ENCODE measurements around the gene PRR14L. TPM values are rescaled to one million over a fixed set of nuclear protein-coding genes. Genes with fewer than 3 reads are reported as not detected.
"Not testable (repeated sequence)": the region's sequence is repeated elsewhere in the genome, so short reads cannot be mapped to it uniquely, and the experiment has no call there.

The PRR14L gene
- total and polyA plus RNA-seq, 2 experiments from 2014 or later = 7.6 to 15.2 TPM

DNA sequence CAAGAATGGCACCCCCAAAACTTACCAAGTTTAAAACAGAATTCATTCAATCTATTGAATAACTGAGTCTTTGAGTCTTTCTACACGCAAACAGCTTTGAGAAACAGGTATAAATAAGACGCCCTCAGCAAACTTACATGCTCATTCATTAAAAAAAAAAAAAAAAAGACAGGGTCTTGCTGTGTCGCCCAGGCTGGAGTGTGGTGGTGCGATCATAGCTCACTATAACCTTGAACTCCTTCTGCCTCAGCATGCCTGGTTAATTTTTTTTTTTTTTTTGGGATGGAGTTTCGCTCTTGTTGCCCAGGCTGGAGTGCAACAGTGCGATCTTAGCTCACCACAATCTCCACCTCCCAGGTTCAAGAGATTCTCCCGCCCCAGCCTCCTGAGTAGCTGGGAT lies 6.1 kb downstream of the PRR14L start:
- in situ Hi-C loops (cut with MboI) = no loop called here

DNA sequence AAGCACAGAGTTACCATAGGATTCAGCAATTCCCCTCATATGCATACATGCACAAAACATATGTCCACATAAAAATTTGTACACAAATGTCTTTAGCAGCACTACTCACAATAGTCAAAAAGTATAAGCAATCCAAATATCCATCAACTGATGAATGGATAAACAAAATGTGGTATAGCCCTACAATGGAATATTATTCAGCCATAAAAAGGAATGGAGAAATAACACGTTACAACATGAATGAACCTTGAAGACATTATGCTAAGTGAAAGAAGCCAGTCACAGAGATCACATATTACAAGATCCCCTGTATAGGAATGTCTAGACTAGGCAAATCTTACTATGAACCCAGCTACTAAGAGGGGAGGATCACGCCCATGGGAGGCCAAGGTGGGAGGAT lies 7.2 kb downstream of the PRR14L start:
- H3K4me2 ChIP-seq (ENCODE audit: unreplicated experiment) = no peak overlapping the region
- no peak for DNase-seq
- H3K4me1 ChIP-seq (ENCODE audit: insufficient read depth) = peaks cover 11% of the 10 kb centered on the region
- H3K27me3 ChIP-seq (replicated peaks; ENCODE audit: insufficient read depth) = no peaks in the 10 kb centered on the region
- in situ Hi-C loops (cut with MboI) = no loop called here
- WGBS, 2 experiments (ENCODE audit: low coverage in 1 of 2, low lambda C conversion rate in 2 of 2, missing lambda C conversion rate in 2 of 2) = 97 to 100% methylated on average over 2 of the region's 2 CpGs
- H4K20me1 ChIP-seq (ENCODE audit: insufficient read depth) = no peaks in the 10 kb centered on the region
- TF ChIP-seq EZH2 (IDR thresholded peaks at IDR 0.05; ENCODE audit: insufficient read depth, poor library complexity, severe bottlenecking) (no peak), EZH2phosphoT487 (IDR thresholded peaks at IDR 0.05; ENCODE audit: insufficient read depth, low read depth) (no peak)
- no peak overlapping the region for H2AFZ ChIP-seq
- no peaks in the 10 kb centered on the region for H3K9me2 ChIP-seq (ENCODE audit: insufficient read depth)
- H3F3A ChIP-seq (ENCODE audit: insufficient read depth) = peaks cover 12% of the 10 kb centered on the region; the same call in 1 of the 2 replicates
- no peak overlapping the region for H3K27ac ChIP-seq
- H3K4me3 ChIP-seq = no peak overlapping the region
- H3K36me3 ChIP-seq (ENCODE audit: low read depth) = peaks cover 18% of the 10 kb centered on the region; the same call in 1 of the 2 replicates
- H3K79me2 ChIP-seq (ENCODE audit: insufficient read depth) = peaks cover 100% of the 10 kb centered on the region
- no peaks in the 10 kb centered on the region for H3K9me3 ChIP-seq (ENCODE audit: low read depth)
- H3K9ac ChIP-seq = no peak overlapping the region

More for the DNA sequence above, 6.1 kb downstream of the PRR14L start:
- Histone ChIP-seq H2AFZ (no peak overlapping the region), H3K4me3 (no peak overlapping the region), H3K4me2 (ENCODE audit: unreplicated experiment) (no peak overlapping the region), H3K27me3 (replicated peaks; ENCODE audit: insufficient read depth) (no peaks in the 10 kb centered on the region), H3K9me3 (ENCODE audit: low read depth) (no peaks in the 10 kb centered on the region), H3K9me2 (ENCODE audit: insufficient read depth) (no peaks in the 10 kb centered on the region), H4K20me1 (ENCODE audit: insufficient read depth) (no peaks in the 10 kb centered on the region), H3F3A (ENCODE audit: insufficient read depth) (peaks cover 12% of the 10 kb centered on the region; the same call in 1 of the 2 replicates), H3K4me1 (ENCODE audit: insufficient read depth) (peaks cover 21% of the 10 kb centered on the region), H3K9ac (no peak overlapping the region), H3K79me2 (ENCODE audit: insufficient read depth) (peaks cover 100% of the 10 kb centered on the region), H3K27ac (no peak overlapping the region), H3K36me3 (ENCODE audit: low read depth) (peaks cover 18% of the 10 kb centered on the region; the same call in 1 of the 2 replicates)
- DNase-seq = no peak
- WGBS, 2 experiments (ENCODE audit: low coverage in 1 of 2, low lambda C conversion rate in 2 of 2, missing lambda C conversion rate in 2 of 2) = 96 to 99% methylated on average over 7 of the region's 7 CpGs
- no peak for TF ChIP-seq EZH2 (IDR thresholded peaks at IDR 0.05; ENCODE audit: insufficient read depth, poor library complexity, severe bottlenecking)
- TF ChIP-seq EZH2phosphoT487 (IDR thresholded peaks at IDR 0.05; ENCODE audit: insufficient read depth, low read depth) = no peak

GRCh38 chr22:31742115-31742514 lies 7.8 kb downstream of the PRR14L start:
- DNase-seq = peak; percentile 6
- Histone ChIP-seq H3K27me3 (replicated peaks; ENCODE audit: insufficient read depth) (no peaks in the 10 kb centered on the region), H3K9me3 (ENCODE audit: low read depth) (no peaks in the 10 kb centered on the region), H3F3A (ENCODE audit: insufficient read depth) (peaks cover 12% of the 10 kb centered on the region; the same call in 1 of the 2 replicates), H3K9me2 (ENCODE audit: insufficient read depth) (no peaks in the 10 kb centered on the region), H3K79me2 (ENCODE audit: insufficient read depth) (peaks cover 100% of the 10 kb centered on the region), H2AFZ (no peak overlapping the region), H3K4me1 (ENCODE audit: insufficient read depth) (peaks cover 8% of the 10 kb centered on the region), H4K20me1 (ENCODE audit: insufficient read depth) (no peaks in the 10 kb centered on the region), H3K4me2 (ENCODE audit: unreplicated experiment) (no peak overlapping the region), H3K9ac (no peak overlapping the region), H3K4me3 (no peak overlapping the region), H3K27ac (no peak overlapping the region), H3K36me3 (ENCODE audit: low read depth) (peaks cover 18% of the 10 kb centered on the region; the same call in 1 of the 2 replicates)
- in situ Hi-C loops (cut with MboI) = no loop called here
- 90 to 91% methylated on average over 3 of the region's 3 CpGs for WGBS, 2 experiments (ENCODE audit: low coverage in 1 of 2, low lambda C conversion rate in 2 of 2, missing lambda C conversion rate in 2 of 2)
- TF ChIP-seq EZH2phosphoT487 (IDR thresholded peaks at IDR 0.05; ENCODE audit: insufficient read depth, low read depth) (no peak), EZH2 (IDR thresholded peaks at IDR 0.05; ENCODE audit: insufficient read depth, poor library complexity, severe bottlenecking) (no peak)

- H3F3A ChIP-seq (ENCODE audit: insufficient read depth); H3K27me3 ChIP-seq (replicated peaks; ENCODE audit: insufficient read depth); H3K4me3 ChIP-seq; DNase-seq; in situ Hi-C loops (cut with MboI); H3K27ac ChIP-seq; H3K9me2 ChIP-seq (ENCODE audit: insufficient read depth); H4K20me1 ChIP-seq (ENCODE audit: insufficient read depth); H3K9me3 ChIP-seq (ENCODE audit: low read depth); H3K4me1 ChIP-seq (ENCODE audit: insufficient read depth); H3K4me2 ChIP-seq (ENCODE audit: unreplicated experiment); H3K9ac ChIP-seq; H2AFZ ChIP-seq: not testable (repeated sequence)
- H3K36me3 ChIP-seq (ENCODE audit: low read depth) = peaks cover 13% of the 10 kb centered on the region; the same call in 1 of the 2 replicates
- WGBS, 2 experiments (ENCODE audit: low coverage in 1 of 2, low lambda C conversion rate in 2 of 2, missing lambda C conversion rate in 2 of 2) = 88 to 90% methylated on average over 7 of the region's 7 CpGs
- H3K79me2 ChIP-seq (ENCODE audit: insufficient read depth) = peaks cover 100% of the 10 kb centered on the region
Observed at GRCh38 chr22:31740314-31740713, 9.6 kb downstream of the PRR14L start.

DNA sequence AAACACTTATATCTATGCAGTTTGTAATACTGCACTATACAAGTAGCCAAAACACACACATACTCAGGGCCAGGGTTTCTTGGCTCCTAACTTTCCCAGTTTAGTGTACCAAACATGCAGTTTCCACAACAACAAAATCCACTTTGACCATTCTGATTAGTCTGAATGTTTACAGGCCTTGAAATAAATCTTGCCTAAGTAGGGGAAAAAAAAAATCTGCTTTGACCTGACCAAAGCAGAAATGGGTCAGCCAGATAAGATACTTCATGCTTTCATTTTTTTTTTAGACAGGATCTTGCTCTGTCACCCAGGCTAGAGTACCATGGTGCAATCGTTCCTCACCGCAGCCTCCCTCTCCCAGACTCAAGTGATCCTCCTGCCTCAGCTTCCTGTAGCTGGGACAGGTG lies 10.1 kb downstream of the PRR14L start:
- Histone ChIP-seq H3K79me2 (ENCODE audit: insufficient read depth) (peaks cover 100% of the 10 kb centered on the region), H3K4me2 (ENCODE audit: unreplicated experiment) (no peak overlapping the region), H3K9me2 (ENCODE audit: insufficient read depth) (no peaks in the 10 kb centered on the region), H3K4me1 (ENCODE audit: insufficient read depth) (peaks cover 11% of the 10 kb centered on the region), H3K4me3 (no peak overlapping the region), H2AFZ (no peak overlapping the region), H3K9me3 (ENCODE audit: low read depth) (no peaks in the 10 kb centered on the region), H4K20me1 (ENCODE audit: insufficient read depth) (no peaks in the 10 kb centered on the region), H3K27ac (no peak overlapping the region), H3F3A (ENCODE audit: insufficient read depth) (peaks cover 11% of the 10 kb centered on the region), H3K36me3 (ENCODE audit: low read depth) (peaks cover 13% of the 10 kb centered on the region; the same call in 1 of the 2 replicates), H3K9ac (no peak overlapping the region), H3K27me3 (replicated peaks; ENCODE audit: insufficient read depth) (no peaks in the 10 kb centered on the region)
- DNase-seq = no peak
- TF ChIP-seq EZH2phosphoT487 (IDR thresholded peaks at IDR 0.05; ENCODE audit: insufficient read depth, low read depth) = no peak
- TF ChIP-seq EZH2 (IDR thresholded peaks at IDR 0.05; ENCODE audit: insufficient read depth, poor library complexity, severe bottlenecking) = no peak
- 90 to 100% methylated on average over 2 of the region's 2 CpGs for WGBS, 2 experiments (ENCODE audit: low coverage in 1 of 2, low lambda C conversion rate in 2 of 2, missing lambda C conversion rate in 2 of 2)
- in situ Hi-C loops (cut with MboI) = no loop called here

Measured in GM23248 (cell line).